Esophagus muscularis mucosa (tissue), 3 donors: ENCODE measurements around the gene CHN1.

Experiments used
- POLR2A ChIP-seq: fragments of 450-650 bp; IDR thresholded peaks from one replicate; pipeline ENCODE4 v1.6.1; 2017; ENCODE audit warnings: antibody characterized with exemption, moderate library complexity, mild to moderate bottlenecking, low read depth
- POLR2AphosphoS5 ChIP-seq, 2 donors: sonication (generic); formaldehyde crosslinking; IDR thresholded peaks; one replicate each; pipeline ENCODE4 v1.6.1; 2017; ENCODE audit warnings: antibody characterized with exemption in 2 of 2
- TF ChIP-seq, protein P1 (sequence below), 3 experiments: fragments of 200-600 bp in 2 of 3; fragments of 450-650 bp in 1 of 3; sonication (generic) in 2 of 3; IDR thresholded peaks; one replicate each; pipeline ENCODE4 v1.5.1; 2017 to 2019; ENCODE audit warnings: antibody characterized with exemption in 3 of 3, mild to moderate bottlenecking in 2 of 3, moderate library complexity in 1 of 3

DNA sequence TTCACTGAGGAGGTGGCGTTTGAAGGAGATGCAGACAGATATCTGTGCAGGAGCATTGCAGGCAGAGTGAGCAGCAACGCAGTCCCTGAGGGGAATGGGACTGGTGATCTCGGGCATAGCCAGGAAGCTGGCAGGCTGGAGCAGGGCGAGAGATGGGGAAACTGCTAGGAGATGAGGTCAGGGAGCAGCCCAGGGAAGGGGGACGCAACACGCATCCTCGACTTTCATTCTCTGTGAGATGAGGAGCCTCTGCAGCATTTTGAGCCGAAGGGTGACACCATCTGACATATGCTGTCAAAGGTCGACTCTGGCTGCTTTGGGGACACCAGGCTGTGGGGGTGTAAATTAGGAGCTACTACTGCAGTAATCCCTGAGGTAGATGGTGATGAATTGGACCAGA, 236.6 kb downstream of the CHN1 start:
- TF ChIP-seq, protein P1, sequence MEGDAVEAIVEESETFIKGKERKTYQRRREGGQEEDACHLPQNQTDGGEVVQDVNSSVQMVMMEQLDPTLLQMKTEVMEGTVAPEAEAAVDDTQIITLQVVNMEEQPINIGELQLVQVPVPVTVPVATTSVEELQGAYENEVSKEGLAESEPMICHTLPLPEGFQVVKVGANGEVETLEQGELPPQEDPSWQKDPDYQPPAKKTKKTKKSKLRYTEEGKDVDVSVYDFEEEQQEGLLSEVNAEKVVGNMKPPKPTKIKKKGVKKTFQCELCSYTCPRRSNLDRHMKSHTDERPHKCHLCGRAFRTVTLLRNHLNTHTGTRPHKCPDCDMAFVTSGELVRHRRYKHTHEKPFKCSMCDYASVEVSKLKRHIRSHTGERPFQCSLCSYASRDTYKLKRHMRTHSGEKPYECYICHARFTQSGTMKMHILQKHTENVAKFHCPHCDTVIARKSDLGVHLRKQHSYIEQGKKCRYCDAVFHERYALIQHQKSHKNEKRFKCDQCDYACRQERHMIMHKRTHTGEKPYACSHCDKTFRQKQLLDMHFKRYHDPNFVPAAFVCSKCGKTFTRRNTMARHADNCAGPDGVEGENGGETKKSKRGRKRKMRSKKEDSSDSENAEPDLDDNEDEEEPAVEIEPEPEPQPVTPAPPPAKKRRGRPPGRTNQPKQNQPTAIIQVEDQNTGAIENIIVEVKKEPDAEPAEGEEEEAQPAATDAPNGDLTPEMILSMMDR (IDR thresholded peaks at IDR 0.05), result no peak
- TF ChIP-seq POLR2A (no peak), POLR2AphosphoS5 (IDR thresholded peaks at IDR 0.05) (no peak)
